GM12875 (cell line): Measurements from ENCODE around the gene PAX8.

ENCODE experiments used
- H3K4me3 ChIP-seq: one replicate; pipeline ENCODE4 v1.5.1; 2011; ENCODE audit warnings: low read depth, low read length, control low read depth
- TF ChIP-seq, protein P1 (sequence below): IDR thresholded peaks from 2 replicates; pipeline ENCODE4 v1.5.1; 2011; ENCODE audit warnings: low read depth, mild to moderate bottlenecking, control low read depth, inconsistent platforms, low read length, moderate library complexity, borderline replicate concordance; ENCODE audit not compliant: insufficient read depth

Gene PAX8

DNA sequence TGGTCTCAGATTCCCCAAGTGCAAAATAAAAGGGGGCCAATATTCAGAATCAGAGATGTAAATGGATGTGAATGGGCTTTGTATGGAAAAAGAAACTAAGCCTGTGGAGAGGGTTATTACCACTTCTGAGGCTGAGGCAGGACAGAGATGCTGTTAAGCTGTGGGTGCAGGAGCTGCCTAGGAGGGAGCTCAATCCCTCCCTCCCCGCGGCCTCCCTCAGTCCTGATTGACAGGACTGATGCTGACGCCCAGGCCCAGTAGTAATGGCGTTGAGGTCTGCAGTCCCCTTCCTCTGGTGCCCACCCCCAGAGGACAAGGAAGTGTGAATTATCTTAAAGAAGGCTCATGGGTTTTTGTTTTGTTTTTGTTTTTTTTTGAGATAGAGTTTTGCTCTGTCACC lies 64.6 kb downstream of the PAX8 start:
- H3K4me3 ChIP-seq = no peak overlapping the region
- TF ChIP-seq, protein P1, sequence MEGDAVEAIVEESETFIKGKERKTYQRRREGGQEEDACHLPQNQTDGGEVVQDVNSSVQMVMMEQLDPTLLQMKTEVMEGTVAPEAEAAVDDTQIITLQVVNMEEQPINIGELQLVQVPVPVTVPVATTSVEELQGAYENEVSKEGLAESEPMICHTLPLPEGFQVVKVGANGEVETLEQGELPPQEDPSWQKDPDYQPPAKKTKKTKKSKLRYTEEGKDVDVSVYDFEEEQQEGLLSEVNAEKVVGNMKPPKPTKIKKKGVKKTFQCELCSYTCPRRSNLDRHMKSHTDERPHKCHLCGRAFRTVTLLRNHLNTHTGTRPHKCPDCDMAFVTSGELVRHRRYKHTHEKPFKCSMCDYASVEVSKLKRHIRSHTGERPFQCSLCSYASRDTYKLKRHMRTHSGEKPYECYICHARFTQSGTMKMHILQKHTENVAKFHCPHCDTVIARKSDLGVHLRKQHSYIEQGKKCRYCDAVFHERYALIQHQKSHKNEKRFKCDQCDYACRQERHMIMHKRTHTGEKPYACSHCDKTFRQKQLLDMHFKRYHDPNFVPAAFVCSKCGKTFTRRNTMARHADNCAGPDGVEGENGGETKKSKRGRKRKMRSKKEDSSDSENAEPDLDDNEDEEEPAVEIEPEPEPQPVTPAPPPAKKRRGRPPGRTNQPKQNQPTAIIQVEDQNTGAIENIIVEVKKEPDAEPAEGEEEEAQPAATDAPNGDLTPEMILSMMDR = no peak

DNA sequence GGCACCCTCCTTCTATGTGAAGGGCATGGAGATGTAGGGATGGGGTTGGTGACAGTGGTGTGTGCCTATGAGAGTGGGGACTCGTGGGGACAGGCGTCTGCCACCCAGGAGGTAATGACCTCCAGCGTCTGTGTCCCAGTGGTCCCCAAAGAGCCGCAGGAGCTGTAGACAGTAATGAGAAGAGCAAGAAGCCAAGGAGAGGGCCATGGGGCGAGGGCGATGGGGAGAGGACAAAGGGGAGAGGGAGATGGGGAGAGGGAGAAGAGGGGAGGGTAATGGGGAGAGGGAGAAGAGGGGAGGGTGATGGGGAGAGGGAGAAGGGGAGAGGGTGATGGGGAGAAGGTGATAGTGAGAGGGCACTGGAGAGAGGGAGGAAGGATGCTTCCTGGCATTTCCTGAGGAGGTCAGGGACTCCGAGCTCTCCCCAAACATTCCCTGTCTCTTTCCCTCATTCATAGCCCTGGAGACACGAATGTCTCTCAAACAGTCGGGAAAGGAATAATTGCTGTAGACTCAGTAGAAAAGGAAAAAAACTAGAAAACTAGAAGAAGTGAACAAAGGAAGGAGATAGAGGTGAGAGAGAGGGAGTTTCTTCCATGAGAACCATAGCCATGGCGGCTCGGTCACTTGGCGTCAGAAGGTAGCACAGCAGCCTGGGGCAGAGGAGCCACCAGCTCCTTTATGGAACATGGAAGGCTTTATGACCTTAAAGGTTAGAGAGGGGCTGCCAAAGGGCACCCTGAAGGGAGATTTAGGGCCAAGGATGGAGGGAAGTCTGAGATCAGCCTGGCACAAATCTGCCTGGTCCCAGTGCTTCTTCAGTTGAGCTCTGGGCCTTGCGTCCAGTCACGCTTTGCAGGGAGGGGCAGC lies 65.4 kb downstream of the PAX8 start:
- TF ChIP-seq, protein P1 = no peak
- no peak overlapping the region for H3K4me3 ChIP-seq

DNA sequence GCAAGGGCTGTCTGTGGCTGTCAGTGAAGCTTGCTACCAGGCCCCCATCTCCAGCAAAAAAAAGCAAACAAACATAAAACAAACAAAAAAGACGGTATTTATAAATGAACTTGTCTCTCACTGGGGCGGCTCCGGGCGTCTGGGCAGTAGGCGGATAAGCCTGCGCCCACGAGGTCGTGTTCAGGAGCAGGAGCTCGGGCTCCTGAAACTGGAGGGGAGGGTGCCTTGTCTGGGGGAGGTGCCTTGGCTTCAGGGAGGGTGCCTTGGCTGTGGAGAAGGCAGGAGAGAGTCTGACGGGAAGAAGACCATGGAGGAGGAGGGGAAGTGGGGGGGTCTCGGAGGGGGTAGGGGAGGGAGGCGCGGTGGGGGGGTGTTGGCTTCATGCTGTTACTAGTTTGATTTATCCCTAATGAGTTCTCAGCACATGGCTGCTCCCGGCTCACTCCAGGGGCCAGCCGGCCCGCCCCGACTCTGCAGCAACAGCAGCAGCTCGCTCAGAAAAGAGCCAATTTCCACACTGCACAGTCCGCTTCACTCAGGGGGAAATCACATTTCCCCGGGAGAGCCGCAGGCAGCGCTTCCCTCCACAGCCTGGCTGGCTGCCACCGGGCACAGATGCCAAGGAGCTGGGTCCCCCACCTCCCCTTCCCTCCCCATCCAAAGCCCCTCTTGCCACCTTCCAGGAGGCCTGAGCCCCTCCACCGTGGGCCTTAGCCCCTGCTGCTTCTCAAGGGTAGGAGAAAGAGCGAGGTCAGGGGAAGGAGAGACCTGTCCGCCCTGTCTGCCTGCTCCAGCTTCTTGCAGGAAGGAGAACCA lies 66.3 kb downstream of the PAX8 start:
- TF ChIP-seq, protein P1 = no peak

GRCh38 chr2:113211226-113212105 lies 67.3 kb downstream of the PAX8 start:
- no peak overlapping the region for H3K4me3 ChIP-seq
- TF ChIP-seq, protein P1 = no peak

More for the DNA sequence above, 66.3 kb downstream of the PAX8 start:
- no peak overlapping the region for H3K4me3 ChIP-seq

DNA sequence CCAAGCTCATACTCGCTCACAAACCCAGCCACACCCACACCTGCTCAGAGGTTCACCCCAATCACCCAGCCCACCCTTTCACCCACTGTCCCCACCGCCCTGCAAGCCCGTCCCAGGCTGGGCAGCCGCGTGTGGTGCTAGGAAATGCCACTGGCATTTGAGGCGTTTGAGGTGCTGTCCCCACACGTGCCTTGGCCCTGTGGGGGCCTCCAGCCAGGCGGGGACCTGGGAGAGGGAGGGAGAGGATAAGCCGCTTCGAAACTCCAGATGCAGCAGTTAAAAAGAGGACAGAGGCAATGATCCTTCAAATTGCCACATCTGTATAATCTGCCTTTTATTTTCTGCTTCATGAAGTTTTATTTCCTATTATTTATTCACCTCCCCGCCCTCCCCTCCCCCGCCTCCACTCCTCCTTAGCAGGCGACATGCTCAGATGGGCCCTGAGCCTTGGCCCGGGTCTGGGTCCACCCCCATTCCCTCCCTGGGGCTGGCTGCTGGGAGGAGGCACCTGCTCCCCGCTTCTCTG lies 69.0 kb downstream of the PAX8 start:
- H3K4me3 ChIP-seq = no peak overlapping the region
- TF ChIP-seq, protein P1 = no peak

DNA sequence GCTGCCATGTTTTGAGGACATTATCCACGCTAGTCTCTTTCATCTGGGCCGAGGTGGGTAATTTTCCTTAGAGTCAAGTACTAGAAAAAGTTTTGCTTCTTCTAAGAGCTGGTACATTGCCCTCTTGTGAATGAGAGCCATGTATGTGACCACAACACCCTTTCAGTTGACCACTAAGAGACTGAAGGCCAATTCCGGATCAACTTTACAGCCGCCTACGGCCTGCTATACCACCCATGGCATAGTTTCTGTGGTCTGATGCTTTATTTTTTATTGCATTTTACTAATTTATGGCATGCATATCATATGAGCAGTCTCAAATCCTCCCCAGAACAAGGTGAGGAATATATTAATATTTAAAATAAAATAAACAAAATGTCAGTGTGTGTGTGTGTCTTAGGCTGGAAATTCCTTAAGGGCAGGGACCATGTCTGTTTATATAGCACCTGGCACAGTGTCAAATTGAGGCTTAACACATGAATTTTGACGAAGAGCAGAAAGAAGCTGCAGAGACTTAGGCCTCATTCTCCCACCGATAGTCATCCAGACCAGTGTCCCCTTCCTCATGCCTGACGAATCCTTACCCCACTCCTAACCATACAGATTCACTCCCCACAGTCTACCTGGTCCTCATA lies 69.6 kb downstream of the PAX8 start:
- TF ChIP-seq, protein P1 = no peak
- no peak overlapping the region for H3K4me3 ChIP-seq
